IPS-11a (cell line): Measurements from ENCODE around the gene ASGR2.

Experiments
- H3K4me3 ChIP-seq: one replicate; pipeline ENCODE4 v1.5.1; 2013; ENCODE audit warnings: low read depth, low read length, control low read depth

The ASGR2 gene

DNA sequence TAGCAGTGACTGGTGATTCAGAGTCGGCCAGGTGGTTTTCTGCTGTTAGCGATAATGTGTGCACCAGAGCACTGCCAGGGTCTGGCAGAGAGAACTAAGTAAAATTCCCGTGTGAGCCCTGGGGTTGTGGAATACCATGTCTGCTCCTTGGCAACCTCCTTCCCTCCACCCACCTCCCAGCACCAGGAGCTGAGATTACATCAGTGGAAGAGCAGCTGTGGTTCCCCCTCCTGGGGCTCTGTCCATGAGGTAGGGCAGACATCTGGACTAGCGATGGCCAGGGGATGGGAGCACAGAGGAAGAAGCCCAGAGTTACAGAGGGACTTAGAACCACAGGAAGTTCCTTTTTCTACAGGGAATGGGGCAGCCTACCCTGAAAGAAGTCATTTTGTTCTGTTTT, 50.4 kb downstream of the ASGR2 start:
- H3K4me3 ChIP-seq, result no peak overlapping the region

DNA sequence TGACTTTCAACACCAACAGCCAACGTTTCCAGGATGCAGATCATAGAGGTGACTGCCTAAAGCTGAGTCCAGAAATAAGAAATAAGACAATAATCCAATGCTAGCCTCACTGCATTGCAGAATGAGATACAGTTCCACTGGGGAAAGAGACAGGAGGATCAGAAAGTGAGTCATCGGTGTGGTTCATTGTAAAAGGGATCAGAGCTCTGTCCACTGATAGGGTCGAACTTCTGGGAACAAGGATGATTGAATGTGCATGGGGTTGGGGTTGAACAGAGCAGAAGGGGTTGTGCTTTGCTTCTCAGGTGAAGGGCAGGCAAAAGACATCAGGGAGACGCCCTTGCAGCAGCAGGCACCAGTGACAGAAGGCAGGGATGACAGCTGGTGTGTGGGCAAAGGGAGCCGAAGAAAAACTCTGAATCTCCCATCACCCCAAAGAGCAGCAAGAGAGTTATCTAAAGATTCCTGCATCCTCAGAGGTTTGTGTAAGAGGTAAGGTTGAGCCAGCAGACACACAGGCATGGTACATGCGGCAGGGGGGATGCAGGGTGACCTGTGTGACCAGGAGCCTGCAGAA, 51.0 kb downstream of the ASGR2 start:
- no peak overlapping the region for H3K4me3 ChIP-seq

DNA sequence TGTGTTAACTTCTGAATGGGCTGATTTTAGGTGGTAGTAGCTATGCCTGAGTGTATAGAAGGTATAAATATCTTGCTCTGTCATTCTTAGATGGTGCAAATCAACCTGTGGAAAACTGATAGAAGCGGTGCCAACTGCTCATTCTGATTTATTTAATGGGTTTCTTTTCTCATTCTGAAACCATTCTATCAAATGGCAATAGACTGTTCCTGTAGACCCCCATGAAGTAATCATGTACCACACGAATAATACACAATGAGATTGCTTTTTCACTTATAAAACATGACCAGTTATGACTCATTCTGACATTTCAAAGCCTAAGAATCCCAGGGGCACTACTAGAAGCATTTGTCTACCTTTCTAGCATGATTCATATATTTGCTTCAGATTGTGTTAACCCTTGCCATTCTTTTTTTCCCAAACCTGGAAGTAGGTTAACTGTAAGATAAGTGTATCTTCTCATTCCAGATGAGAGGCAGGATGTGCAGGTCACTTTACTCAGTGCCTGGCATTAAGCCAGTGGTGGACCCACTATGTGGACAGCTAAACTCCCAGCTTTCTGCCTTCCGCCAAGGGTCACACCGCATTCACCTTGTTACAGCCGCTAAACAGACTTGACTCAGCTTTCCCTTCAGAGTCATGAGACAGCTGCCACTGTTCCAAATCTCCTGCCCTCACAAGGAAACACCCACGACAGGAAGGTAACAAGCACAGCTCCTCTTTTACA, 54.3 kb downstream of the ASGR2 start:
- no peak overlapping the region for H3K4me3 ChIP-seq

DNA sequence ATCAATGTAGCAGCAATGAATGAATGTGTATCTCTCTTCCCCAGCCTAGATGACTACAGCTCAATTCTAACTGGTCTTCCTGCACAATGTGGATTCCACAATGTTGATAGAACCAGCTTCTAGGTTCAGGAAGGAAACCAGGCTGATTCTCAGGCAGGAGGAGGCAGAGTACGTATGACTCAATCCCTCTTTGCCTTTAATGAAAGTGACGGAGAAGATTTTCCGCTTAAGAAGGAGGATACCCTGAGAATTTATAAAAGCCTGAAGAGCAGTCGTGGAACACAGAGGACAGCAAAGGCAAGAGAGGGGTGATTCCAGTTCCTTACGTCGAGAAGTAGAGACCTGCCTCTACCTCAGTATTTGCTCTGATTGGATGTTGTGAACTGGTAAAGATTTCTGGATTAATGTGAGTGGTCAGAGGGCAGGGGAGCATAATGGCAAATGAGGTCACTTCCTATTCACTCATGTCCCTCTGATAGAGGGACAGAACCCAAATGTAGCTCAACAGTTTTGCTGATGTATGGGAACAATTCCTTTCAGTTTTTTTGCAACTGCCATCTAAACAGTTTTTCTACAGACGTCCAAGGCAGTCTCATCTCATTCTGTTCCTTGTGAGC, 55.7 kb downstream of the ASGR2 start:
- no peak overlapping the region for H3K4me3 ChIP-seq

DNA sequence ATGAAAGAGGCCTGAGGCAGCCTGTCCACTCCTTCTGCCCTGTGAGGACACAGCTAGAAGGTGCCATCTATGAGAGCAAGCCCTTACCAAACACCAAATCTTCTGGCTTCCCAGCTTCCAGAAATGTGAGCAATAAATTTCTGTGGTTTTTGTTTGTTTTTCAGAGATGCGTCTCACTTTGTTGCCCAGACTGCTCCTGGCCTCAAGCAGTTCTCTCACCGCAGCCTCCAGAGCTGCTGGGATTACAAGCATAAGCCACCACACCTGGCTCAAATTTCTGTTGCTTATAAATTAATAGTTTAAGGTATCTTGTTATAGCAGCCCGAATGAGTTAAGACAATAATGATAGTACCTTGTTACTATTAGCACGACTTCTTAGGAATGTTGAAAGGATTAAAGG, 58.2 kb downstream of the ASGR2 start:
- H3K4me3 ChIP-seq, result no peak overlapping the region
